NCI-H2196 treated with DMSO at 0.1 percent for 48 hours (cell line): ENCODE measurements around the gene NGB.
A peak's percentile ranks its signal among the peaks of the same experiment; 100 is the strongest.
"Not testable (repeated sequence)": the region's sequence is repeated elsewhere in the genome, so short reads cannot be mapped to it uniquely, and the experiment has no call there.

Experiments used
- DNase-seq: peaks from one replicate; lab custom pipeline; 2025; ENCODE audit not compliant: unreplicated experiment; lab: John Stamatoyannopoulos, UW

NGB gene

DNA sequence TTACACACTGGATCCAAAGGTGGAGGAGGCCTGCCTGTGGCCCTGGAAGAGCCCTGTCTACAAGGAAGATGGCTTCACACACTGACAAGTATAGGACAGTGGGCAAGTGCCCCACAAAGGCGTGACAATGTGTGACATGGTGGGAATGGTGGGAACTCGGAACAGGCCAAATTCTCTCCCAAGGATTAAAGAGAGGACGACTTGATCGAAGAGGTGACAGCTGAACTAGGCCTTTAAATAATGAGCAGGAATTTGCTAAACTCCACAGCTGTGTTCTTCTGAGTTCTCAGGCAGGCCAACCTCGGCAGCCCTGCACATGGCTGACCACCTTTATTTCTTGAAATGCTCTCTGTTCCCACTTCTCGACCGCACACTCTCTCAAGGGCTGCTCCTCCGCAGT lies 25.9 kb upstream of the NGB start:
- DNase-seq, result no peak

DNA sequence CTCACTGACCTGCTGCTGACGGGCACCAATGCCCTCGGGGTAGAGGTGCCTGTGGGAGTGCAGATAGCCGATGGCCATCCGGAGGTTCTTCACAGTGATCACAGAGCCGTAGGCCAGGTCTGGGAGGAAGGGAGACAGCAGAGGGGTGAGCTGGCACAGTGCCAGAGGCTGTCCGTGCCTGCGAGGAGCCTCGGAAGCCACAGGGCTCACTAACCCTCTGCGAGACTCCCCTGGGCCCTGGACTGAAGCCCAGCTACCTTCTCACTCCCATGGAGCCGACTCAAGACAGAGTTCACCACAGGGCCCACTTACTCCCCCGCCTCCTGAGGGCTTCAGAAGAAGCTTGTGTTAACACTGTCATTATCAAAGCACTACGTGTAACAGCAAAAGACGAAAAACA lies 25.1 kb upstream of the NGB start:
- DNase-seq, result no peak

DNA sequence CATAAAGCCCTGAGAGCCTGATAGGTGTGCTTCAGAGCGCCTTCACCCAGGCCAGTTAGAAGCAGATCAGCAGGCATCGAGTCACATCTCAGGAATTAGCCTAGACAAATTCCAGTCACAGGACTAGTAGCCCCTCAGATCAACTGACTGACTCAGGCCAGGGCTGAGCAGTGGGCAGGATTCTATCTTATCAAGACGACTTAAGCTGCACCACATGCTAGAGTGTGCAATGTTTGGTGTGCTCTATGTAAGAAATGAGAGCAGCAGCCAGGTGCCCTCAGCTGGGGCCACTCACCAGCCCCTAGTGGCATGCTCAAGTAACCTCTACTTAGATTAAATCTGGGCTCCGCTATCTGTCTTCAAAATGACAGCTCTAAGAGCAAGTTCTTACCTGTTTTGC lies 19.7 kb upstream of the NGB start:
- DNase-seq, result no peak

DNA sequence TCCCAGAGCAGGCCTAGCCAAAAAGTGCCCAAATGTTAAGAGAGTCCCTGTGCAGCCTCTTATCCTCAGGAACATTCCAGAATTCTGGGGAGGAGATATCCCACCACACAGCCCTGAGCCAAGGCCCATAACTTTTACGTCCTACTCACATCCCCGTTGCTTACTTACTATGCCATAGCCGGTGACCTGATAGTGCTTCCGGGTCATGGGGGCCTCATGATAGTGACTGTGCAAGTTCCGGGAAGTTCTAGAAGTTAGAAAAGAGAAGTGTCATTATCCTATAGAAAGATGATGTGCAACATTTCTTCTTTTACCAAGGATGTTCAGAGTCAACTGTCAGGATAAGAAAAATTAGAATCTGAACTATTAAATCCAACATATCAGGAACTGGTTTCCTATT lies 15.6 kb upstream of the NGB start:
- no peak for DNase-seq

DNA sequence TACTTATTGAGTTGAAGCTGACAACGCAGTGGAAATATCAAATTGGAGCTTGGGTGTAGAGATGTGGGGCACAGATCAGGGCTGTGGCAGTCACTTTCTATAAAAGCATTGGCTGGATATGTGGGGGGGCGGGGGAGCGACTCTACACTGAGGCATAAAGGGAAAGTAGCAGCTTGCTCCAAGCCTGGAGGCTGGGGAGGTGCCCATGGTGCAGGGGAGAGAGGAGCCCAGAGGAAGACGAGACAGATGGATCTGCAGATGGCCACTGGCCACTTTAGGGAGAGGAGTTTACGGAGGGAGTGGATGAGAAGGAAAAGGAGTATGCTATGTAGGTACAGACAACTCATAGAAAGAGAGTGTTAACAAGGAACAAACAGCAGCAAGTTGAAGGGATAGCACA lies 13.5 kb upstream of the NGB start:
- no peak for DNase-seq

DNA sequence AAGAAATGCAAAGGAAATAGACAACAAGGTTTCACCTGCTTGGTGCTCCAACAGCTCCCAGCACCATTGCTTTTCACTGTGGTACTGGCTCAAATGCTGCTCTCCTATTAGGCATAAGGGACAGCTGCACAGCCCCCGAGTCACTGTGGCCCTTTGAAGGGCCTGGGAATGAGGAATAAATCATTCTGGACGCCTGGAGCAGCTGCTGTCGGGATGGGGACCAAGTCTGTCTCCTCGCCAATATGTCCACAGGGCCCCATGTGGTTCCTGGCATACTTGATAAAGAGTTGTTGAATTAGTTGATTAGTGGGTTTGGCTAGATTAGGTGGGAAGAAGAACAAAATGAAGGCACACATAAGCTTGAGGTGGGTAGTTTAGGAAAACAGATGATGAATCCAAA lies 13.1 kb upstream of the NGB start:
- DNase-seq, result no peak

DNA sequence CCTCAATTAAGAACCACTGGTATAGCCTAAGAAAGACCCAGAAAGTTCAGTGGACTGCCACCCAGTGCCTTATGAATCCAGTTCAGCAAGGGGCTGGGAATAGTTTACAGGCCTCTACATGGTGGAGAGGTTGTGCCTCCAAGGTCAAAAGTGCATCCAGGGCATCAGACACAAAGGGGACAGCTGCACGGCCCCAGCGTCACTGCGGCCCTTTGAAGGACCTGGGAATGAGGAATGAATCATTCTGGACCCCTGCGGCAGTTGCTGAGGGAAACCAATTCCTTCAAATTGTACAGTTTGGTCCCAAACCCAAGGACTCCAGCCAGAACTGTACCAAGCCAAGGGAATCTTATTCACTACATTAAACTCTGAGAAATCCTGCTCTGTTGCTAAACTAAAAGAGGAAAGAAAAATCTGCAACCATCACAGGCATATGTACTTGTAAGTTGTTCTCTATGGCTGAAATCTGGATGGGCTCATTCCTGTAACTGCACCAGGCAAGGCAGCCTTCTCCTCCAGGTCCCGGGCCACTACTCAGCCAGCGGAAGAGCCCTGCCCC lies 10.9 kb upstream of the NGB start:
- DNase-seq, result no peak

DNA sequence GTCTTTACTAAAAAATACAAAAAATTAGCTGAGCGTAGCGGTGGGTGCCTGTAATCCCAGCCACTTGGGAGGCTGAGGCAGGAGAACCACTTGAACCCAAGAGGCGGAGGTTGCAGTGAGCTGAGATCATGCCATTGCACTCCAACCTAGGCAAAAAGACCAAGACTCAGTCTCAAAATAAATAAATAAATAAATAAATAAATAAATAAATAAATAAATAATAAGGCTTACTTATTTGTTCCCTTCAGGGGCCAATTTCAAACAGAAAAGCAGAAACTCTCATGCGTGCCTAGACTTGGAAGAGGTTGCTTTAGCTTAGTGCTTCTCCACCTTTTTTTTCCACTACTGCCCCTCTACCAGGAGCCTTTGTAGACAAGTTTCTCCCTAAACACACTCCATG lies 9.9 kb upstream of the NGB start:
- not testable (repeated sequence) for DNase-seq

DNA sequence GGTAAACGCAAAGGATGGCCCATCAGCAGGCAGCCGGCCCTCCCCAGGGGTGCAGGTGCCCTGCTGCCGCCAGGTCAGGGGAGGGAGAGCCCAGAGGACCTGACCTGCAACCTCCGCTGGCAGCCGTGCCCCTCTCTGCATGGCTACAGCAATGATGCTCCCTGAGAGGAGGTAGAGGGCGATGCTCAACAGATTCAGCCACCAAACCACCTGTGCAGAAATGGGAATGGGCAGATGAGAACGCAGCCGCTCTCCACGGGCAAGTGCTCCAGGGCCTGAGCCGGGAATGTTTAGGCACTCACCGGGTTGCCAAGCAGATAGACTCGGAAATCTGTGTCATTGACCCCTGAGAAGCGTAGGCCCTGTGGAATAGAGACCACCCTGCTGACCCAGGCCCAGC lies 8.7 kb upstream of the NGB start:
- DNase-seq, result no peak

DNA sequence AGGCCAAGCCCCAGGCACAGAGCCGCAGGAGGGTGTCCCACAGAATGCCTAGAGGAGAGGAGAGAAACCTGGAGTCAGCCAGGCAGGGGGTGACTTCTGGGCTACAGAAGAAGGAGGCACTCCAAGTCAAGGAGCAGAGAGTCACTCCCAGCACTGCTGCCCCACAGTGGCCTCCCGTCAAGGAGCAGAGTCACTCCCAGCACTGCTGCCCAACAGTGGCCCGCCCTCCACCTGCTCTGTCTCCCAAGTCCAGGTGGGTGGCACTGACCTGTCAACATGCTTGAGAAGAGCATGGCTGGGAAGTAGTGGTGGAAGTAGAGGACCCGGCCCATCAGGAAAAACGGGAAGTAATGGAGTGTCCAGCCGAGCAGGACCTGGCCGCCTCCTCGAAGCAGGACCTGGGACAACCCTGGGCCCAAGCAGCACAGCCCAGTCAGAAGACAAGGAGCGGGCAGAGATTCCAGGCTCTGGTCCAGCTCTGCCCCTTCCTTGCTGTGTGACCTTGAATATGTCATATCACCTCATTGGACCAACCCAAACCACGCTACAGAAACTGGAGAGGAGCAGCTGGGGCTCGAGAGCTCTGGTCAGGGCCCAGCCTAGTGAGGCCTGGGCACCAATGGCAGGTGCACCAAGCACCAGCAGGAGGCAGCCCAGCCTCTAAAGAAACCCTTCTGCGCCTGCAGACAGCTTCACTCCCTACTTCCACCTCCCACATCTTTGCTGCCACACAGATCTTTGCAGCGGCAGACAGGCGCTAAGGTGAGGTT lies 7.6 kb upstream of the NGB start:
- no peak for DNase-seq

DNA sequence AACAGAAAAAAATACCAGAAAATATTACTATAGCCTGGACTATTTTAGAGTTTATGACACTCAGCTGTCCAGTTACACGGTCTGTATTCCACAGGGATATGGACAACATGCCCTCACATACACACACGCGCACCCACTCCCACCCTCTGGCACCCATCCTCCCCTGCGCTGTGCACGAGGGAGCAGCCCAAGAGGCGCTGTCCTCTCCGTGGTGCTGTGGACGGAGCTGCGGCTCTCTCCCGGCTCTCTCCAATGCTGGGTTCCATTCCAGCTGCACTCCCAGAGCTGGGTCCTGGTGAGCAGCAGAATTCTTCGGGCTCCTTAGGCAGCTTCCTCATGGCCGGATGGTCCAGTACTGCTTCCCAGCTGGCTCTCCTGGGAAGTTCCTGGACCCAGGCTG lies 6.0 kb upstream of the NGB start:
- DNase-seq, result no peak

DNA sequence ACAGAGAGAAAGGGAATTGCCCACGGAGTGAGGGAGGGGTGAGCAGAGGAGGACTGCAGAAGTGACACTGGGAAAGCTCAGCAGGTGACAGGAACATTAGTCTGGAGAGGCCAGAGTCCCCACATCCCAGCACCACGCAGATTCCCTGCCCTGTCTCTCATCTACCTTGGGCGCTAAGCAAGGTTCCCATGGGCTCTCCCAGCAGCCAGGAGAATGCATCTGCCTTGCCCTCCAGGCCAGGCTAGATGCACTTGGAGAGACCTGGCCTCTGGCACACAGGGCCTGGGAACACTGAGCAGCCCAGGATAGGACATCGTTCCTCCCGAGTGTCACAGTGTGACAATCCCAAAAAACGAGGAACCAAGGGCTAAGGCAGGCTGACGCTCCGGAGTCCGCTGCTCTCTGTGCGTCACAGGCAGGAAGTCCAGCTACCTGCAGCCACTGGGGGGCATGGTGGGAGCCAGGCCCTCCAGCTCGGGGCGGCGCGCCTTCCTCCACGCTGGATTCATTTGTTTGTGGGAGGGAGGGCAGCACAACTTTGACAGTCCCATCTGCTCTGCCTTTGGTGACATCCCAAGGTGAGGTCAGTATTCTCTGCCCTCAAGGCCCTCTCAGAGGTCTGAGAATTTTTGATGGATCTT lies 5.4 kb upstream of the NGB start:
- DNase-seq, result no peak

DNA sequence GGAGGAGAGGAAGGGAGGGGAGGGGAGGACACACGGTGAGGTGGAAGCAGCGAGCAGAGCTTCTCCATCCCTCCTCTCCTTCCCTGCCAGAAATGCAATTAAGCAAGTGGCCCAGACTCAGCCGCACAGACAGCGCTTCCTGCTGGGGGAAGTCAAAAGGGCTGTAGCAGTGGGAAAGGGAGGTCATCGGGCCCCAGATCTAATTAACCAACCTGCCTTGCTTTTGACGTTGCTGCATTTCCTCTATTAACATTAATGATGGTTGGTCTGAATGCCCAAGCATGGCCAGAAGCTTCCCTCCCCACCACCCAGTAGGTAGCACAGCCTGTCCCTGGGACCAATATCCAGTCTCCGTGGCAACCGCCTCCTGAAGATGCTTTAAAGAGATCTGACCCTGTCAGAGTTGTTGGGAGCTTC lies 4.6 kb upstream of the NGB start:
- no peak for DNase-seq

DNA sequence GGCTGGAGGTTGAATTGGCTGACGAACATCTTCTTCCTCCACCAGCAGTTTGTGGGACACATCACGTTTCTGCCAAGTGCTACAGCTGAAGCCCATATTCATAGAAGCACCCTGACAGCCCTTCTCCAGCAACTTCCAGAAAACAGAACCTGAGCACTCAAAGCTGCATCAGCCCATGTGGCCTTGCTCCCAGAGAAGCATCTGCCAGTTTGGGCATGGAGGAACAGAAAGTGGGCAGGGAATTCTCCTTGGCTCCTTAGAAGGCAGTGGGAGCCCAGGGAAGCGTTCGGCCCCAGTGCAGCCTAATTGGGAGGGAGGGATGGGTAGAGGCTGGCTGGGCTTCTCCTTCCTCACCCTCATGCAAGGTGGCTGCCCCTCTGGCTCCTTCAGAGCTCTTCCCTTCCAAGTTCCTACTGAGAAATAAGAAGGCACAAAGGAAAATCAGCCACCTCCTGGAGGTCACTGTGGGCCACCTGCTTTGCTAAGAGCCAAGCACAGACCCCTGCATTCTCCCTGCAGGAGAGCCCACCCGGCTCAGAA lies 4.1 kb upstream of the NGB start:
- no peak for DNase-seq

DNA sequence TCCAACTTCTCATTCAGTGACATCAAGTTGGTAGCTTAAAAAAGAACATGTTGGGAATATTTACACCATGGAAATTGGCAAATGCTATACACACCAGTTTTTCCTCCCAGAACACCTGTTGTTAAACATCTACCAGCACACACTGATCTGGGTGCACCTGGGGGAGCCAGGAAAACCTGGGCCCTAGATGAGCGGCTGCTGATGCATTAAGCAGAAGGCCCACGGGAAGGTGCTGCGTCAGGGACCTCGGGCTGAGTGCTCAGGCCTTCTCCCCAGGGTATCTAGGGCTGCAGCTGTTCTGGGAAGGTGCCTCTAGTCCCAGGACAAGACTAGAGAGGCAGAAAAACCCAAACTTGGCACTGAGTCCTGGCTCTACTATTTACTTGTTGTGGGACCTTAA lies 2.8 kb upstream of the NGB start:
- DNase-seq, result no peak

DNA sequence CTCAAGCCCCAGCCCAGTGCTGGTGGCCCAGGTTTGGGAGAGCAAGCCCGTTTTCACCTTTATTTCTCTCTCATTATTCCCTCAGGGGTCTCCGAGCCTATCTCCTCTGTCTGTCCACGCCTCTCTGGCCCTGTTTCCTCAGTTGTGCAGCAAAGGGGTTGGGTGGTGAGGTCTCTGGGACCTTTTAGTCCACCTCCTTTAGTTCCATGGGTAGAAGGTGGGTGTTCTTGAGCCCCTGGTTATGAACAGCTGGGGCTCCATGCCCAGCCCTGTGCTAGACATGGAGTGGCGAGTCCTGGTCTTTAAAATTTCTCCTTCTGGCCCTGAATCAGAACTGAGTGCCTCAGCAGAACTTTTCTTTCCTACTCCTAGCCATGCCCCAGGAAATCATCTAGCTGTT lies 1.3 kb upstream of the NGB start:
- DNase-seq, result no peak

DNA sequence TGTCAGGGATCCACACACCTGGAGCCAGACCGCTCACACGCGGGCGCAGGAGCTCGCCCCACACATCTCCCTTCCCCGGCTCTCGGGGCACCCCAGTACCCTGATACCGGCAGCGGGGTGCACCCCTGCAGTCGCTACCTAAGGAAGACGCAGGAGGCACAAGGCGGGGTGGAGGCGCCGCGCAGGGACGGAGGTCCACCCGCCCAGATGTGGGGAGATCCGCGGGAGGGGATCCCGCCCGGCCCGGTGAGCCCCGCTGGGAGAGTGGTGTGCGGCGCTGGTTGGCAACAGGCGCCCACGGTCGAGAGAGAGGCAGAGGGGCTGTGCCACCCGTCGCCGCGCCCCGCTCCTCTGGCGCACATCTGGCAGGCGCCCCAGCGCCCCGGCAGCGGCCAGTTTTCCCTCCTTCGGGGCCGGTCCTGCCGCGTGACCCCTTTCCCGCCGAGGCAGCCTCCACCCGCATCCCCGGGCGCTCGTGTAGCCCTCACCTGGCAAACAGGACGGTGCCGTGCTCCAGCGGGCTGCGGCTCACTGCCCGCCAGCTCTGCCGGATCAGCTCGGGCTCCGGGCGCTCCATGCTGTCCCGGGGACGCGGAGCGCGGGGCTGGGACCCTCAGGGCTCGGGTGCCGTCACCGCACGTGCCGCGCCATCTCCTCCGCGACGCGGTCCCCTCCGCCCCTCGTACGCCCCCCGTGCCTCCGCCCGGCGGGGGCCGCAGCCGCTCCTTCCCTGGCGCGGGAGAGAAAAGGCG lies 469 bp downstream of the NGB start:
- no peak for DNase-seq

DNA sequence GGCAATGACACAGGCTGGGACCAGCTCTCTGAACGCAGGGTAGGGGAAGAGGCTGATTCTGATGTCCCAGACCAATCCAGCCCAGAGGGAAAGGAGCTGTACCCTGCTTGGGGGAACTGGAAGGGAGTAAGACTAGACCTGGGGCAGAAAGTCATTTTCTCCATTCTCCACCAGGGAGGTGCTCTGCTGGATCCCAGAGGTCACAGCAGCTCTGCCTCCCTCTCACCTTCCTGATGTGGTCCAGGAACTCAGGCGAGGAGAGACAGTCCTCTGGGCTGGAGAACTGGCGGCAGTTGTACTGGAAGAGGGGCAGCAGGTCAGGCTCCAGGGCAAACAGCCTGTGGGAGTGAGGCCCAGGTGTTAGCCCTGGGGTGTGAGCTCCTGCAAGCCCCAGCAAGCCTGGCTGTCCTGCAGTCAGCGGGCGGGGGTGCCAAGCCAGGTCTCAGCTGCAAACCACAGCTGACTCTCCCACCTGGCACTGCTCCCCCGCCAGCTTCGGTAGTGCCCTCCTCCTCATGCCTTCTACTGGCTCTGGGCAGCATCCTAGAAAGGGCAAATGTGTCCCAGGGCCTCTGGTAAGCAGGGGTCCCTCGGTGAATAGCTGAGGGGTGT lies 1.9 kb downstream of the NGB start:
- peak; percentile 82 for DNase-seq

DNA sequence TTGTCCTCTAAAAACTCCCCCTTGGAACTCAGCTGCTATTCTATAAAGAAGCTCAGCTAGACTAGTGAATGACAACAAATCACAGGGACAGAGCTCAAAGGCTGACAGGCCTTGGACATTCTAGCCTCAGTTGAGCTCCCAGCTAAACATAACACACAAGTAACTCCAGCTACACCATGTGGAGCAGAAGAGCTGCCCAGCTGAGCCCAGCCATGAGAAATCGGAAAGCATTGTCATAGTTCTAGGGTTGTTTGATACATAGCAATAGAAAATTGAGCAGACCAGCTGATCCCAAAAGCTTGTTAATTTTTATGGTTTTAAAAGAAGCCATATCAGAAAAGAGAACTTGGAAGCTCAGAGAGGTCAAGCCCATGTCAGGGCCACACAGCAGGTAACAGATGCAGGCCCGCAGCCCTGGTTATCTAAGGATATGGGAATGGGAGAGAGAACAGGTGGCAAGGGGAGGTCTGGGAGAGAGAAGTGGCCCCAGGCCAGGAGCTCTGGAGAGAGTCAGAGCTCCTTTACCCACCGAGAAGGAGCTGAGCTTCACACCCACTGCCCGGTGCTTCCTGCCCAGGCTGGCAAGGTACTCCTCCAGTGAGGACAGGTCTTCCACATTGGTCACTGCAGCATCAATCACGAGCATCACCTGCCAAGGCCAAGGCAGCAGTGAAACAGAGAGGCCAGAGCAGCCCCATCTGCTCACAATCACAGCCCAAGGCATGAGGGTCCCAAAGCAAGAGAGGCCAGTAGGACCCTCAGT lies 2.9 kb downstream of the NGB start:
- DNase-seq, result no peak

DNA sequence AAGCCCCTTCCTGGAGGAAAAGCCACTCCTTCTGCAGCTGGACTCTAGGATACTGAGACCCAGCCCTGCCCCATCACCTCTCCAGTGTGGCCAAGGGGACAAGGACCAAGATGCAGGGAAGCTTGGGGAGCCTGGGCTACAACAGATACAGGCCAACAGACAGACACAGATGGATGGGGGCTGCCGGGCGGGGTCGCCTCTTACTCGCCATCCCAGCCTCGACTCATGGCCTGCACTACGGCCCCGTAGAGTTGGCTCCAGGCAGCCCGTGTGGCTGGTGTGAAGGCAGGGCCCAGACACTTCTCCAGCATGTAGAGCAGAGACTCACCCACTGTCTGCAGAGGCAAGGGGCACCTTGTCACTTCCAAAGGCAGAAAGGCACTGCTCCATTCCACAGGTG lies 4.7 kb downstream of the NGB start:
- DNase-seq, result no peak
